ENCODE measurements around the gene TTLL3.

TTLL3 gene

GRCh38 chr3:9792405-9793160 lies 17.5 kb upstream of the TTLL3 start, which contains the start of the genes ARPC4 and TADA3:
Gene ARPC4 (plus strand): TSS chr3:9793082. CDS start chr3:9793122, 40 bp downstream.
Gene TADA3 (minus strand): TSS chr3:9792473. CDS start chr3:9791466, 1,007 bp downstream.
- TF ChIP-seq CTCF (conservative IDR thresholded peaks at IDR 0.05; ENCODE audit: low read depth) = no peak
- peak within 1 kb of the TSS; percentile 91 for H3K27ac ChIP-seq
- peak; percentile 89 for DNase-seq (ENCODE audit: low spot score)
- ChIA-PET POLR2A (ENCODE audit: low non-redundant PET) (interaction anchor here (0.6 kb wide), 1 partner anchor 173 kb away, joined by 3 read pairs; no protein-coding TSS in a partner anchor), CTCF (interaction anchor here (0.6 kb wide), 1 partner anchor 21 kb away, joined by 4 read pairs; no protein-coding TSS in a partner anchor)

GRCh38 chr3:9793161-9793781 lies 16.8 kb upstream of the TTLL3 start:
- H3K27ac ChIP-seq = peak overlapping the region; percentile 91
- no peak for DNase-seq (ENCODE audit: low spot score)
- TF ChIP-seq CTCF (conservative IDR thresholded peaks at IDR 0.05; ENCODE audit: low read depth) = no peak
- POLR2A ChIA-PET (ENCODE audit: low non-redundant PET) = interaction anchor here (0.6 to 0.9 kb wide), 2 partner anchors 10 to 172 kb away, joined by 3 read pairs; no protein-coding TSS in a partner anchor
- CTCF ChIA-PET = interaction anchor here (0.6 to 0.7 kb wide), 3 partner anchors 21 to 290 kb away, joined by 4 to 5 read pairs (median 4); no protein-coding TSS in a partner anchor

- no peak for TF ChIP-seq CTCF (conservative IDR thresholded peaks at IDR 0.05; ENCODE audit: low read depth)
- H3K27ac ChIP-seq = no peak overlapping the region
- ChIA-PET CTCF (no interaction called here), POLR2A (ENCODE audit: low non-redundant PET) (interaction anchor here (0.9 kb wide), 1 partner anchor 9 kb away, joined by 3 read pairs; no protein-coding TSS in a partner anchor)
- DNase-seq (ENCODE audit: low spot score) = no peak
These were observed 15.7 kb upstream of the TTLL3 start for GRCh38 chr3:9794400-9794799.

GRCh38 chr3:9795207-9795606 lies 14.9 kb upstream of the TTLL3 start:
- no peak for DNase-seq (ENCODE audit: low spot score)
- ChIA-PET CTCF (no interaction called here), POLR2A (ENCODE audit: low non-redundant PET) (interaction anchor here (0.5 kb wide), 1 partner anchor 35 kb away, joined by 4 read pairs; no protein-coding TSS in a partner anchor)
- no peak for TF ChIP-seq CTCF (conservative IDR thresholded peaks at IDR 0.05; ENCODE audit: low read depth)
- H3K27ac ChIP-seq = no peak overlapping the region

GRCh38 chr3:9797196-9797945 lies 12.7 kb upstream of the TTLL3 start:
- ChIA-PET CTCF (no interaction called here), POLR2A (ENCODE audit: low non-redundant PET) (no interaction called here)
- no peak overlapping the region for H3K27ac ChIP-seq
- no peak for DNase-seq (ENCODE audit: low spot score)
- TF ChIP-seq CTCF (conservative IDR thresholded peaks at IDR 0.05; ENCODE audit: low read depth) = no peak

GRCh38 chr3:9800529-9800928 lies 9.5 kb upstream of the TTLL3 start:
- H3K27ac ChIP-seq = no peak overlapping the region
- CTCF ChIA-PET = no interaction called here
- DNase-seq (ENCODE audit: low spot score) = no peak
- POLR2A ChIA-PET (ENCODE audit: low non-redundant PET) = no interaction called here
- TF ChIP-seq CTCF (conservative IDR thresholded peaks at IDR 0.05; ENCODE audit: low read depth) = peak; percentile 24

Measured in RWPE1 (cell line).